IMR-90 (cell line): Measurements from ENCODE around the gene VTCN1.

ENCODE experiments used
- BHLHE40 ChIP-seq: fragments of 150-350 bp; IDR thresholded peaks from 2 replicates; pipeline ENCODE4 v1.6.1; 2016; ENCODE audit warnings: mild to moderate bottlenecking, low read depth, low read length
- CHD1 ChIP-seq: IDR thresholded peaks from 2 replicates; pipeline ENCODE4 v1.6.1; 2012; ENCODE audit warnings: low read depth, low read length, improper control_type of control experiment
- CTCF ChIP-seq: conservative IDR thresholded peaks from 2 replicates; pipeline ENCODE4 v1.5.1; 2012; ENCODE audit warnings: mild to moderate bottlenecking, low read depth, low read length, improper control_type of control experiment
- ELK1 ChIP-seq: fragments of 150-350 bp; IDR thresholded peaks from 2 replicates; pipeline ENCODE4 v1.6.1; 2016; ENCODE audit warnings: low read depth, mild to moderate bottlenecking, low read length, moderate library complexity, borderline replicate concordance
- MAFK ChIP-seq: IDR thresholded peaks from 2 replicates; pipeline ENCODE4 v1.6.1; 2012; ENCODE audit warnings: low read depth, low read length, improper control_type of control experiment
- MXI1 ChIP-seq: IDR thresholded peaks from 2 replicates; pipeline ENCODE4 v1.6.1; 2012; ENCODE audit warnings: low read depth, mild to moderate bottlenecking, low read length, moderate library complexity, borderline replicate concordance
- POLR2A ChIP-seq: IDR thresholded peaks from 2 replicates; pipeline ENCODE4 v1.6.1; 2012; ENCODE audit warnings: mild to moderate bottlenecking, low read depth, low read length
- RAD21 ChIP-seq: IDR thresholded peaks from 2 replicates; pipeline ENCODE4 v1.6.1; 2012; ENCODE audit warnings: low read length, improper control_type of control experiment
- SMC3 ChIP-seq: fragments of 150-350 bp; IDR thresholded peaks from 2 replicates; pipeline ENCODE4 v1.6.1; 2016; ENCODE audit warnings: low read depth, mild to moderate bottlenecking, antibody characterized with exemption, low read length, moderate library complexity
- USF2 ChIP-seq: fragments of 150-350 bp; IDR thresholded peaks from 2 replicates; pipeline ENCODE4 v1.6.1; 2017; ENCODE audit warnings: mild to moderate bottlenecking, antibody characterized with exemption, low read length, low read depth

- TF ChIP-seq CTCF (no peak), USF2 (no peak), RAD21 (no peak), POLR2A (no peak), BHLHE40 (no peak), ELK1 (no peak), CHD1 (no peak), SMC3 (no peak), MAFK (no peak), MXI1 (no peak)
Observed at GRCh38 chr1:117114877-117115276, 95.8 kb downstream of the VTCN1 start.
